ENCODE results near the gene NOTCH3. TPM values are rescaled to one million over a fixed set of nuclear protein-coding genes. Genes with fewer than 3 reads are reported as not detected.

The NOTCH3 gene
- total RNA-seq, 1 donor from 2014 or later, result 162 TPM

- Histone ChIP-seq H4K20me1 (ENCODE audit: insufficient read depth, low read length) (peaks cover 7% of the 10 kb centered on the region), H3K4me3 (ENCODE audit: insufficient read depth, low read depth, low read length) (no peak overlapping the region), H3K4me1 (ENCODE audit: insufficient read depth, low read length) (peaks cover 15% of the 10 kb centered on the region), H3K9ac (ENCODE audit: low read length) (no peak overlapping the region), H3K9me3 (ENCODE audit: insufficient read depth, low read depth, low read length) (no peaks in the 10 kb centered on the region), H3K27me3 (ENCODE audit: insufficient read depth, low read length) (no peaks in the 10 kb centered on the region), H3K4me2 (ENCODE audit: low read length) (no peak overlapping the region), H3K36me3 (ENCODE audit: insufficient read depth, low read length) (peaks cover 6% of the 10 kb centered on the region), H2AFZ (ENCODE audit: low read depth, low read length) (no peak overlapping the region), H3K27ac (ENCODE audit: low read depth, low read length) (no peak overlapping the region), H3K79me2 (ENCODE audit: insufficient read depth, low read length) (peaks cover 20% of the 10 kb centered on the region)
- Mint-ChIP-seq H3K9me3 (ENCODE audit: unreplicated experiment) (no peaks in the 10 kb centered on the region), H3K27ac (ENCODE audit: unreplicated experiment) (no peak overlapping the region), H3K4me3 (ENCODE audit: unreplicated experiment) (no peak overlapping the region), H3K36me3 (ENCODE audit: low read depth, unreplicated experiment) (peaks cover 23% of the 10 kb centered on the region), H3K27me3 (ENCODE audit: low read depth, unreplicated experiment) (no peaks in the 10 kb centered on the region), H3K4me1 (ENCODE audit: low read depth, unreplicated experiment) (peaks cover 4% of the 10 kb centered on the region)
- TF ChIP-seq EZH2 (IDR thresholded peaks at IDR 0.05; ENCODE audit: insufficient read depth, low read length) (no peak), CTCF (IDR thresholded peaks at IDR 0.05; ENCODE audit: insufficient read depth, low read depth, low read length) (no peak)
- FAIRE-seq (no peak), DNase-seq (ENCODE audit: low read depth) (no peak)
These were observed 78.3 kb downstream of the NOTCH3 start for GRCh38 chr19:15122331-15123030.

- Mint-ChIP-seq H3K4me3 (ENCODE audit: unreplicated experiment) (no peak overlapping the region), H3K36me3 (ENCODE audit: low read depth, unreplicated experiment) (peaks cover 28% of the 10 kb centered on the region), H3K27ac (ENCODE audit: unreplicated experiment) (peak overlapping the region; percentile 6), H3K27me3 (ENCODE audit: low read depth, unreplicated experiment) (no peaks in the 10 kb centered on the region), H3K4me1 (ENCODE audit: low read depth, unreplicated experiment) (peaks cover 4% of the 10 kb centered on the region), H3K9me3 (ENCODE audit: unreplicated experiment) (no peaks in the 10 kb centered on the region)
- FAIRE-seq (no peak), DNase-seq (ENCODE audit: low read depth) (no peak)
- no peak overlapping the region for H3K9ac ChIP-seq (ENCODE audit: low read length)
- no peak overlapping the region for H3K4me3 ChIP-seq (ENCODE audit: insufficient read depth, low read depth, low read length)
- H3K4me2 ChIP-seq (ENCODE audit: low read length), result no peak overlapping the region
- no peaks in the 10 kb centered on the region for H3K9me3 ChIP-seq (ENCODE audit: insufficient read depth, low read depth, low read length)
- no peak overlapping the region for H2AFZ ChIP-seq (ENCODE audit: low read depth, low read length)
- H4K20me1 ChIP-seq (ENCODE audit: insufficient read depth, low read length), result peaks cover 9% of the 10 kb centered on the region
- H3K79me2 ChIP-seq (ENCODE audit: insufficient read depth, low read length), result peaks cover 18% of the 10 kb centered on the region
- TF ChIP-seq CTCF (IDR thresholded peaks at IDR 0.05; ENCODE audit: insufficient read depth, low read depth, low read length) (no peak), EZH2 (IDR thresholded peaks at IDR 0.05; ENCODE audit: insufficient read depth, low read length) (no peak)
- H3K36me3 ChIP-seq (ENCODE audit: insufficient read depth, low read length), result peaks cover 8% of the 10 kb centered on the region
- H3K27me3 ChIP-seq (ENCODE audit: insufficient read depth, low read length), result no peaks in the 10 kb centered on the region
- peaks cover 15% of the 10 kb centered on the region for H3K4me1 ChIP-seq (ENCODE audit: insufficient read depth, low read length)
- H3K27ac ChIP-seq (ENCODE audit: low read depth, low read length), result no peak overlapping the region
These were observed 80.4 kb downstream of the NOTCH3 start for GRCh38 chr19:15120135-15121026.

Data from astrocyte (in vitro differentiated cells and primary cell).